Hepatocyte (in vitro differentiated cells): ENCODE measurements around the gene PDE11A.

Source experiments
- CTCF ChIP-seq: fragments of 200-600 bp; sonication (generic); IDR thresholded peaks from 2 replicates; pipeline ENCODE4 v1.5.1; 2016; ENCODE audit warnings: antibody characterized with exemption, mild to moderate bottlenecking; ENCODE audit not compliant: poor library complexity
- EZH2 ChIP-seq: fragments of 200-600 bp; sonication (generic); IDR thresholded peaks from 2 replicates; pipeline ENCODE4 v1.6.1; 2016; ENCODE audit warnings: antibody characterized with exemption, mild to moderate bottlenecking, borderline replicate concordance
- EZH2phosphoT487 ChIP-seq: fragments of 200-600 bp; sonication (generic); IDR thresholded peaks from one replicate; pipeline ENCODE4 v1.6.1; 2018; ENCODE audit warnings: antibody characterized with exemption, mild to moderate bottlenecking, low read depth, moderate library complexity; ENCODE audit not compliant: unreplicated experiment, severe bottlenecking

GRCh38 chr2:177728920-177729319 is 343.7 kb downstream of the PDE11A start:
- no peak for TF ChIP-seq CTCF
- TF ChIP-seq EZH2 = no peak
- TF ChIP-seq EZH2phosphoT487 = no peak
